Aorta (tissue), 5 donors: ENCODE measurements around the gene EIF4G3. TPM values are rescaled to one million over a fixed set of nuclear protein-coding genes. Genes with fewer than 3 reads are reported as not detected.
"Not testable (repeated sequence)": the region's sequence is repeated elsewhere in the genome, so short reads cannot be mapped to it uniquely, and the experiment has no call there.

Source experiments
- ATAC-seq: fragments of 200-7000 bp; cut with Tn5 transposase; one replicate; pipeline ENCODE4 v1.9.1; 2022; ENCODE audit warnings: moderate library complexity; ENCODE audit not compliant: low FRiP score
- DNase-seq, 2 donors: peaks; one replicate each; pipeline ENCODE4 v3.0.0-alpha.2; 2020
- H3K27ac ChIP-seq, 2 donors: one replicate each; pipeline ENCODE4 v1.5.1; 2013; ENCODE audit warnings: low read length in 2 of 2, mild to moderate bottlenecking in 2 of 2, moderate library complexity in 2 of 2, control low read depth in 1 of 2, inconsistent platforms in 1 of 2, low read depth in 1 of 2
- H3K27me3 ChIP-seq, 2 donors: one replicate each; pipeline ENCODE4 v1.6.1; 2013; ENCODE audit warnings: control low read depth in 1 of 2, low read length in 1 of 2, mild to moderate bottlenecking in 1 of 2, moderate library complexity in 1 of 2; ENCODE audit not compliant: insufficient read depth in 2 of 2, control insufficient read depth in 1 of 2
- H3K36me3 ChIP-seq, 2 donors: one replicate each; pipeline ENCODE4 v1.6.1; 2013; ENCODE audit warnings: control low read depth in 1 of 2, low read length in 1 of 2, mild to moderate bottlenecking in 1 of 2; ENCODE audit not compliant: insufficient read depth in 2 of 2, control insufficient read depth in 1 of 2
- H3K4me1 ChIP-seq, 2 donors: one replicate each; pipeline ENCODE4 v1.6.1; 2013; ENCODE audit warnings: low read length in 2 of 2, control low read depth in 1 of 2, mild to moderate bottlenecking in 1 of 2, moderate library complexity in 1 of 2; ENCODE audit not compliant: insufficient read depth in 2 of 2, control insufficient read depth in 1 of 2
- H3K4me3 ChIP-seq, 2 donors: one replicate each; pipeline ENCODE4 v1.5.1; 2013; ENCODE audit warnings: low read length in 2 of 2, control low read depth in 1 of 2, mild to moderate bottlenecking in 1 of 2
- H3K9me3 ChIP-seq: one replicate; pipeline ENCODE4 v1.6.1; 2013; ENCODE audit warnings: mild to moderate bottlenecking, low read length; ENCODE audit not compliant: control insufficient read depth
- WGBS, 2 donors: extraction: QIAGEN DNeasy Blood & Tissue Kit; methylation state at CpG; one replicate each; pipeline ENCODE4 v1.1.7; 2013; 5-methylcytosine and 5-hydroxymethylcytosine counted together
- intact Hi-C, 2 donors: fragments of 100-400 bp; cut with DNase I; formaldehyde crosslinking; loops; one replicate each; pipeline versions ENCODE4 v1.14.2 to v1.15.0; 2022
- polyA plus RNA-seq, 2 donors: library from polyadenylated mRNA; stranded (reverse); fragments of 200-250 nt; gene quantifications; one replicate each; pipeline ENCODE4 v1.2.3, GENCODE V29; 2013
- total RNA-seq, 2 donors: library from RNA; stranded (reverse); fragmentation: NEBNext Ultra II Directional; extraction: Animal tissue kit (Norgen Biotek cat#: 25700); gene quantifications; one replicate each; pipeline ENCODE4 v1.2.1, GENCODE V29; 2021
- donor health status: healthy with polysubstance abuse.
- donor health status: Bipolar disorder and iron deficiency.
- donor health status: DM: no; HTN: no; CAD: no.
- donor health status: DM: no; HTN: no; CAD: no.
- donor health status: DM: yes; HTN: yes; CAD: no.

The EIF4G3 gene
- total and polyA plus RNA-seq, 4 donors: 7.3 to 84.4 (median 37.3) TPM

DNA sequence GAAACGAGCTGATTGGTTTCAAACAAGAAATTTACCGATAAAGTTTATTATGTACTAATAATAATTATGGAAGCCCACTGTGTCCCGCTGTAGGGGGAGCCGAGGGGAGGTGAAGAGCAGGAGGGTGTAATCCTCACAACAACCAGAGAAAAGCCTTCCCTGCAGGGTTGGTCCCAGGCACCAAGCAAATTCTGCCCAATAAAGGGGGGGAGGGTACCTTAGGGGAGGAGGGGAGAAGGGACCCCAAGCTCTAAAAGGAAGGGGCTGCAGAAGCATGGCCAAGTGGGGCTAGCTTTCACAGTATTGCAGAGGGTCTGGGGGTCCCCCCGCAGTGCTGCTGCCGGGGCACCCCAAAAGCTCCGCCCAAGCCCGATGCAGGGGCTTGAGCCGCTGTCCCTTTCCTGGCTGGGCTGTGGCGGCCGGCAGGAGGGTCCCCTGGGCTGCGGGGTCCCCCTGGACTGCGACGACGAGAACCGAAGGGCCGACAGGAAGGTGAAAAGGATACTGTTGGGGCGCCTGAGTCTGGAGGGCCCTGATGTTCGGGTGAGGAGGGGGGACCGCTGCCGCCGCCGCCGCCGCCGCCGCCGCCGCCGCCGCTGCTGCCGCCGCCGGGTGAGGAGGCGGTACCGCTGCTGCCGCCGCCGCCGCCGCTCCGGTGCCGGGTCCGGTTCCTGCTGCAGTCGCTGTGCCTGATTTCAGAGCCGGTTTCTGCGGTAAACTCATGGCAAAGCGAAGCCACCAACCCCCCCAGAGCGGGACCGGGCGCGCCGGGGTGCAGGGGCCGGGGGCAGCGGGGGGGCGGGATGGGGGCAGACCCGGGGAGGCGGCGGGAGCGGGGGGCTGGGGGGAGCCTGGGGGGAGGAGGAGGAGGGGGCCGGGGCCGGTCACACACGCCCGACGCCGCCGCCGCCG is 771 bp downstream of the EIF4G3 start:
- Histone ChIP-seq H3K4me3 (peak overlapping the region; percentile 84 to 96), H3K4me1 (no peaks in the 10 kb centered on the region), H3K9me3 (no peaks in the 10 kb centered on the region), H3K27ac (peak overlapping the region in 1 of 2 donors; percentile 76), H3K27me3 (no peaks in the 10 kb centered on the region), H3K36me3 (no peaks in the 10 kb centered on the region)
- WGBS, 2 donors: 1% methylated on average over 29 to 69 of the region's 69 CpGs
- ATAC-seq (no peak), DNase-seq (peak; percentile 59 to 79)
- intact Hi-C loops: loop anchor here in 1 of 2 donors (2.0 kb wide), 1 partner anchor 389 kb away; the partner anchor contains the start of gene HP1BP3

DNA sequence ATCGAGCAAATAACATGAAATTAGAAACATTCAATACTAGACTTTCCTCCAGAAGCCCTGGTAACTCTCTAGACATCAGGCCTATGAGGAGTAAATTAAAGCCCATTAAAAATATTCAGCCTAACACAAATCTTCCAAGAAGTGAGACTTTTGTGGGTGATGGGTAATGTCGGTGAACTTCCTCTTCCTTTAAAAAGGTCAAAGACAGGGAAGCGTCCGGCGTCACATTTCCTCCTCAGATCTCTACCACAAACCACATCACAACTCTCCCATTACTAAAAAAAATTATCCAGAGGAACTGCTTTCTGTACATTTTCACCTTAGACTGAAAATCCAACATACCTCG is 1.4 kb downstream of the EIF4G3 start:
- Histone ChIP-seq H3K27ac (peak overlapping the region in 1 of 2 donors; percentile 51), H3K9me3 (no peaks in the 10 kb centered on the region), H3K36me3 (no peaks in the 10 kb centered on the region), H3K27me3 (no peaks in the 10 kb centered on the region), H3K4me3 (peak overlapping the region; percentile 84 to 96), H3K4me1 (no peaks in the 10 kb centered on the region)
- 0 to 1% methylated on average over 6 of the region's 6 CpGs for WGBS, 2 donors
- intact Hi-C loops: no loop called here
- peak; percentile 45 to 80 for DNase-seq
- ATAC-seq: no peak

DNA sequence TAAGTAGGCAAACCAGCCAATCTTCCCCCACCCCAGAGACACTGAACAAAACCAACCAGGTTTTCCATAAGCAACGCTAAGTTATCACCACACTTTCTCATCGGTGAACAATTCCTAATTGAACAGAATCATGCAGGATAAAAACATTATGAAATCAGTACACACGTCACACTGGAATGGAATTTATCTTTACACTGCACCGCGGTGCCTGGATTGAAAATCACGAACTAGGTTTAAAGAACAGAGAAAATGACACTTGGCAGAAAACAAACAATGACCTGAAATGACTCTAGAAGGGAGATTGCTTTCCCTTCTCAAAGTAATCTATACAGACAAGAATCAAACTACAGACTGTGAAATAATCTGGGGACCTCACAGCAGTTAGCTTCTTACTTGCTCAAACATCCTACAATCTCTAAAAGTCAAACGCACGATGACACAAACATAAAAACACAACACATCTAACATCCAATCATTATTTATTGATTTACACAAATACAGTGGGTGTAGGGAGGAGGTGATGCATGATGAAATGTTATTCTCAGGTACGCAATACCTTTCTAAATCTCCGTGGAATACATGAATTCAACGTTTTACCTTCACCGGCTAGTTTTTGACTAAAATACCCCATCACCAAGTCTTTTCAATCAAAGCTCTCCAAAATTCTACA is 1.9 kb downstream of the EIF4G3 start:
- Histone ChIP-seq H3K27ac (peak overlapping the region in 1 of 2 donors; percentile 51), H3K4me1 (no peaks in the 10 kb centered on the region), H3K36me3 (no peaks in the 10 kb centered on the region), H3K9me3 (no peaks in the 10 kb centered on the region), H3K4me3 (peak overlapping the region; percentile 84 to 96), H3K27me3 (no peaks in the 10 kb centered on the region)
- ATAC-seq (no peak), DNase-seq (peak in 1 of 2 donors; percentile 11)
- intact Hi-C loops: no loop called here
- WGBS, 2 donors: 8 to 10% methylated on average over 12 of the region's 12 CpGs

DNA sequence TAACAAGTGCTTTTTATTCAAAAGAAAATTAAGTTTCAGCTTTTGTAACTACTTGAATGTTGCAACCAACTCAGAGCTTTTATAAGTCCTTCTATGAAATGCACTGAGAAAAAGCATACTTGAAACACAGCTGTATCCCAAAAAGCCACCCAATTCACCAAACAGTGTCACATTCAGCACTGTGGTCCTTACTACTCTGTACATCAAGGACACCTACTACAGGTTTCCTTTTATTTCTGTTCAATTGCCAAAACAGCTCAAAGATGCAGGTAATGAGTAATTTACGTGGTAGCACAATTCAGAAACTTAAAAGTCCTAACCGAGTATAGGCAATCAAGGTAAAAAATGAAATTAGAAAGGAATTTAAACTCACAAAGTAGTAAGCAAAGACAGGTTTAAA is 2.5 kb downstream of the EIF4G3 start:
- ATAC-seq: no peak
- no peaks in the 10 kb centered on the region for H3K27me3 ChIP-seq
- intact Hi-C loops: no loop called here
- 35 to 41% methylated on average over 2 of the region's 2 CpGs for WGBS, 2 donors
- no peaks in the 10 kb centered on the region for H3K9me3 ChIP-seq
- H3K4me1 ChIP-seq: no peaks in the 10 kb centered on the region
- H3K27ac ChIP-seq: peak overlapping the region in 1 of 2 donors; percentile 51
- no peak for DNase-seq
- H3K36me3 ChIP-seq: no peaks in the 10 kb centered on the region
- peak overlapping the region in 1 of 2 donors; percentile 19 for H3K4me3 ChIP-seq

DNA sequence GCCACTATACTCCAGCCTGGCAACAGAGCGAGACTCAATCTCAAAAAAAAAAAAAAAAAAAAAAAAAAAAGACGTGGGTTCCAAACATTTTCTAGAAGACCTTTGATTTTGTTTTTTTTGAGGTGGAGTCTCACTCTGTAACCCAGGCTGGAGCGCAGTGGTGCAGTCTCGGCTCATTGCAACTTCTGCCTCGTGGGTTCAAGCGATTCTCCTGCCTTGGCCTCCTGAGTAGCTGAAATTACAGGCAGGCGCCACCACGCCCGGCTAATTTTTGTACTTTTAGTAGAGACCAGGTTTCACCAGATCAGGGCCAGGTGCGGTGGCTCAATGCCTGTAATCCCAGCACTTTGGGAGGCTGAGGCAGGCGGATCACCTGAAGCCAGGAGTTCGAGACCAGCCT is 3.6 kb downstream of the EIF4G3 start:
- intact Hi-C loops: not testable (repeated sequence)

DNA sequence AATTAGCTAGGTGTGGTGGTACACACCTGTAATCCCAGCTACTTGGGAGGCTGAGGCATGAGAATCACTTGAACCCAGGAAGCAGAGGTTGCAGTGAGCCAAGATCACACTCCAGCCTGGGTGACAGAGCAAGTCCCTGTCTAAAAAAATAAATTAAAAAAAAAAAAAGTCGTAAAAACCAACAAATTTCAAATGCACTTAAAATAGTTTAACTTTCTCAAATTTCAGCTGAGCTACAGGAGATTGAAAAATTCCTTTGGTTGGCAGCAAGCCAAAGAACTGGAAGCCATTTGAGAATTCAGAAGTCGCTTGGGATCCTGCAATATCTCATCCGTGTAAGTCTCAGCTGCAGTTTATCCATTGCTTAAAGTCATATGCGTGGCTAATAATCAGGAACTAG is 5.9 kb downstream of the EIF4G3 start:
- H3K27ac ChIP-seq, DNase-seq, intact Hi-C loops: not testable (repeated sequence)

More for the DNA sequence above, 3.6 kb downstream of the EIF4G3 start:
- H3K4me3 ChIP-seq, H3K27me3 ChIP-seq, H3K36me3 ChIP-seq, H3K9me3 ChIP-seq, H3K27ac ChIP-seq, ATAC-seq, H3K4me1 ChIP-seq, DNase-seq: not testable (repeated sequence)
- WGBS, 2 donors: 90 to 93% methylated on average over 12 of the region's 12 CpGs

DNA sequence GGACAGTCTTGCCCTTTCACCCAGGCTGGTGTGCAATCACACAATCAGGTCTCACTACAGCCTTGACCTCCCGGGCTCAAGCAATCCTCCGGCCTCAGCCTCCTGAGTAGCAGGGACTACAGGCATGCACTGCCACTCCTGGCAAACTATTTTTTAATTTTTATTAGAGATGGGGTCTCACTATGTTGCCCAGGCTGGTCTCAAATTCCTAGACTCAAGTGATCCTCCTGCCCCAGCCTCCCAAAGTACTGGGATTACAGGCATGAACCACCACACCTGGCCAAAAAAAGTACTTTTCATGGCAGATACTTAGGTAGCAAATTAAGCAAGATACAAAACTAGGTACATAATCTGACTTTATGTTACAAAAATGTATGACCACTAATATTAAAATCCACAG is 8.3 kb downstream of the EIF4G3 start:
- Histone ChIP-seq H3K27me3 (no peaks in the 10 kb centered on the region), H3K27ac (no peak overlapping the region), H3K4me3 (no peak overlapping the region), H3K9me3 (no peaks in the 10 kb centered on the region), H3K36me3 (no peaks in the 10 kb centered on the region), H3K4me1 (no peaks in the 10 kb centered on the region)
- WGBS, 2 donors: 97 to 98% methylated on average over 2 of the region's 2 CpGs
- DNase-seq: no peak
- intact Hi-C loops: no loop called here
- ATAC-seq: no peak

More for the DNA sequence above, 5.9 kb downstream of the EIF4G3 start:
- WGBS, 2 donors: 3 to 7% methylated on average over 3 to 4 of the region's 4 CpGs
- H3K36me3 ChIP-seq, H3K27me3 ChIP-seq, H3K9me3 ChIP-seq, ATAC-seq, H3K4me1 ChIP-seq, H3K4me3 ChIP-seq: not testable (repeated sequence)

DNA sequence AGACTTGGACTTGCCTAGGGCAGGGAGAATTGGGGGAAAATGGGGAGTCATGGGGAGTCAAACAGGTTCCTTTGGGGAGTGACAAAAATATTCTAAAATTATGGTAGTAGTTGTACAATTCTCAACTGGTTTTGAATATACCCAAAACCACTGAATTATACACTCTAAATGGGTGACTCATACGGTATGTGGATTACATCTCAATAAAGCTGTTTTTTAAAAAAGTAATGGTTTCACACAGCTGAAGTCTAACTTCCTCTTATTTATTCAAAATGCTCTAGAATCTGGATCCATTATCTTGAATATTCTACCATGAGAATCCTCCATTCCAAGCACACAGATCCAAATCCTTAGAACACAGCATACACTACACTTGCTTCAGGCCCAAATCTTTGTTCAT is 11.1 kb downstream of the EIF4G3 start:
- Histone ChIP-seq H3K4me1 (peaks cover 0 to 3% of the 10 kb centered on the region in 2 donors), H3K9me3 (no peaks in the 10 kb centered on the region), H3K27ac (no peak overlapping the region), H3K27me3 (no peaks in the 10 kb centered on the region), H3K36me3 (no peaks in the 10 kb centered on the region), H3K4me3 (no peak overlapping the region)
- no peak for ATAC-seq
- no peak for DNase-seq
- 90 to 100% methylated on average over 1 of the region's 1 CpG for WGBS, 2 donors
- intact Hi-C loops: no loop called here
